ENCODE measurements around the gene DIPK1B. TPM values are rescaled to one million over a fixed set of nuclear protein-coding genes. Genes with fewer than 3 reads are reported as not detected.

DIPK1B gene
- total RNA-seq, 4 donors from 2014 or later, result 4.4 to 12.8 (median 7.5) TPM

- TF ChIP-seq CTCF (IDR thresholded peaks at IDR 0.05), result no peak
- DNase-seq (ENCODE audit: low spot score) (no peak), ATAC-seq (ENCODE audit: low FRiP score) (no peak)
Measured at GRCh38 chr9:136666372-136667213, 45.8 kb upstream of the DIPK1B start.

- TF ChIP-seq CTCF (IDR thresholded peaks at IDR 0.05), result no peak
- ATAC-seq (ENCODE audit: low FRiP score) (no peak), DNase-seq (ENCODE audit: low spot score) (no peak)
Measured at GRCh38 chr9:136667214-136667939, 45.0 kb upstream of the DIPK1B start.

GRCh38 chr9:136667940-136668760, 44.2 kb upstream of the DIPK1B start:
- no peak for ATAC-seq (ENCODE audit: low FRiP score)
- DNase-seq (ENCODE audit: low spot score), result no peak
- no peak for TF ChIP-seq CTCF (IDR thresholded peaks at IDR 0.05)

- no peak for TF ChIP-seq CTCF (IDR thresholded peaks at IDR 0.05)
- ATAC-seq (ENCODE audit: low FRiP score) (no peak), DNase-seq (ENCODE audit: low spot score) (no peak)
Measured at GRCh38 chr9:136668983-136669790, 43.2 kb upstream of the DIPK1B start.

- no peak for ATAC-seq (ENCODE audit: low FRiP score)
Measured at GRCh38 chr9:136669791-136670464, 42.4 kb upstream of the DIPK1B start.

More at GRCh38 chr9:136669791-136670464, 42.4 kb upstream of the DIPK1B start:
- no peak for DNase-seq (ENCODE audit: low spot score)
- no peak for TF ChIP-seq CTCF (IDR thresholded peaks at IDR 0.05)
